M059J (cell line): ENCODE results near the gene ATP8A1. TPM values are rescaled to one million over a fixed set of nuclear protein-coding genes. Genes with fewer than 3 reads are reported as not detected.
A peak's percentile ranks its signal among the peaks of the same experiment; 100 is the strongest.
"Not testable (repeated sequence)": the region's sequence is repeated elsewhere in the genome, so short reads cannot be mapped to it uniquely, and the experiment has no call there.

Source experiments
- DNase-seq: peaks from one replicate; pipeline ENCODE4 v3.0.0-alpha.2; 2012; ENCODE audit warnings: low read depth
- total RNA-seq: library from RNA; depleted of rRNA; stranded (reverse); fragments of >200 nt; shearing (Covaris generic); gene quantifications from 2 replicates; pipeline ENCODE4 v1.2.3, GENCODE V29; 2014

The ATP8A1 gene
- total RNA-seq, 1 experiment from 2014 or later, result 0.81 TPM

DNA sequence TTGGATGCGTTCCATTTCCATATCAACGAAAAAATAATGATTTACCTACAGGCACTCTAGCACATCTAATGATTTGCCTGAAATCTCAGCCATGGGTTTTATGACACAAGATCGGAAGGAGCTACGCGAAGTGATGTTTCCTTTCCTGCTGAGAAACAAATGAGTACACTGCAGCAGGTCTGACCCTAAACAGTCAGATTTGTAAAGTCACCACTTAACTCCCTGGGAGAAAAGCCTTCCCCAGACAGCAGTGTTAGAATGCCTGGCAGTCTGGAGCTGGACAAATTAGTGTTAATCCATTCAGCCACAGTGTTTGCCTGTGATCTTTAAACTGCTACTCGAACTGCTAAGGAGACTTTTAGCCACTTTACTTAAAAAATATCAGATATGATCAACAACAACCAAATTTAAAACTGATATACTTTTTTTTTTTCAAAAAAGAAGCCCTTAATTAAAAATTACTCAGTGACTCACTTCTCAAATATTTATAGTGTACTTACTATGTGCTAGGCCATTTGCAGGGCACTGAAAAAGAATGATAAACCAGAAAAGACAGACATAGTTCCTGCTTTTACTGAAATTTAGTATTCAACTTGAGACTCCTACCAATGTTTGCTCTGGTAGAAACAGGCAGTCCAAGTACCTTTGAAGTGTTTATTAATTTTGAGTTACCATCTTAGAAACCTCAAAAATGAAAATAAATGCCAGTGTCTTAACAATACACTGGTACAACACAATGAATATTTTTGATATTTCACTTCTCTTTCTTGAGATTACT is 155.1 kb downstream of the ATP8A1 start:
- DNase-seq, result no peak

DNA sequence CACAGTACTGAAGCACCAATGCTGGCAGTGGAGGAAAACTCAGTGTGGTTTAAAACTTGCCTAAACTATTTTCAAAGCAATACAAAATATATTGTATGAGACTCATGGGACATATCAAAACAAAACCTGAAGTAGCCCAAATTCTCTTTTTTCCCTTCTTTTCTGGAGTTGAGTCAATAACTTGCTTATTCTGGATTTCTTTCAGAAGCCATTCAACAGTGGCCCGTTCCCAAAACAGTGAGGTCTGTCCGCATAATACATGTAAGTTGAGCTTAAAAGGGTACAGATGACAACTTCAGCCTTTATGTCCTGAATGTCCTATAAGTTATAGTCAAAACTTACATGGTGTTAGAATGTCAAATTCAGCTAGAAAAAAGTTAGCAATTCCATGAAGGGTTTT is 158.9 kb downstream of the ATP8A1 start:
- DNase-seq, result no peak

DNA sequence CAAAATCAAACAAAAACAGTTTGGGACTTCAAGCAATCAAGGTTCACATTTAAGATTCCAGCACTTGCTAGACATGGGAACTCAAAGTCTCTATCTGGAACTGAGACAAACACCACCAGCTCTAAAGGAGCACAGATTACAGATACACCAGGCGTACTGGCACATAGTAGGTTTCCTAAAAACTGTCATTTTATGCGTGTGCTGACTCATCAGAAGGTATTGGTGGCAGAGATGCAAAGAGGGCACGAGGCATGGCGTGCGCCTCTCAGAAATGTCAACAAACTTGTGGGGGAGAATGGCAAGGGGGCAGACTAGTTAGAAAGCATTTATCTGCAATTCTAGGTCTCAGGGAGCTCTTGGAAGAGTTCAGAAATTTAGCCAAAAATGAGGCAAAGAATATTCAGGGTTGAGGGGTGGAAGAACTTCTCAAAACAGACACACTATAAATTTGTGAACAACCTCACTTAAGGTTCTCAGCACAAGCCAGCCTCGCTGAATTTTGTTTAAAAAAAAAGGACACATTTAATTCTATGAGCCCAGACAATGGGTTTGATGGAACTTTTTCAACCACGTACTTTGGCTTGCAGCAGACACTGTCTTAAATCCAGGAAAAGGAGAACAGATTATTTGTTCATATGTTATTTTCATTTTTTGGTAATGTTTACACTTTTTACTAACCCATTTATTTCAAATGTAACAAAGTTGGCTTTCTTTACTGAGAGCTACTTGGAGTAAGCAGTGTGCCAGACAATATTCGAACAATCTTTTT is 159.6 kb downstream of the ATP8A1 start:
- no peak for DNase-seq

DNA sequence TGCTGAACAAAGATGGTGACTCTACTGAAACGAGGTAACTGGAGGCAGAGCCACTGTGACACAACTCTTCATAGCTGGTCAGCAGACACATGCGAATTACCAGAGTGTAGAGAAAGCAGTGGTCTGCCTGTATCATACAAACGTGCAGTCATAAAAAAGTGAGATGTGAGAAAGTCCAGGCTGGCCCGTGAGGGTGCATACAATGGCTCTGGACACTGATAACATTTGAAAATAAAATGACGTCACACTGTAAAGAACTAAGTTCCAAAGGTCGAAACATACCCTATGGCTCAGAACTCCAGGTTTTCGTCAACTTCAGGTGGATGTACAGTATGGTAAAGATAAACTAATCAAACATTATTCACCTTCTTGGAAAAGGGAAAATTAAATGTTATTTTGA is 163.9 kb downstream of the ATP8A1 start:
- DNase-seq, result no peak

DNA sequence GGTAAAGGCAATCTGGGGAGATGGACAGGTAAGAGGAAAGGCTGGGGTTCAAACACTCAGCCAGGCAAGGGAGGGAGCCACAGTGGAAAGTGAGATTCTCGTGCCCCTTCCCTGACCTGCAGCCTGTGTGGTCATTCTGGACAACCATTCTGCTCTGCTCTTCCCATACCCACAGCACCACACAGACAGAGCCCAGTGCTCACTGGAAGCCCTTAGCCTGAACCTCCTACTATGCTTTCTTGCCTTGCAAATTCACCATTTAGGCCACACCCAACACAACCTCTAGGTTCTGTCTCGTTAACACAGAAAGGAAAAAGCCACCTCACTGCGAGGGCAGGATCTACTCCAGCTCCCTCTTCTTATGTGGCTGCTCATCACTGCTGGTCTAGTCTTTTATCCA is 166.9 kb downstream of the ATP8A1 start:
- DNase-seq, result no peak

DNA sequence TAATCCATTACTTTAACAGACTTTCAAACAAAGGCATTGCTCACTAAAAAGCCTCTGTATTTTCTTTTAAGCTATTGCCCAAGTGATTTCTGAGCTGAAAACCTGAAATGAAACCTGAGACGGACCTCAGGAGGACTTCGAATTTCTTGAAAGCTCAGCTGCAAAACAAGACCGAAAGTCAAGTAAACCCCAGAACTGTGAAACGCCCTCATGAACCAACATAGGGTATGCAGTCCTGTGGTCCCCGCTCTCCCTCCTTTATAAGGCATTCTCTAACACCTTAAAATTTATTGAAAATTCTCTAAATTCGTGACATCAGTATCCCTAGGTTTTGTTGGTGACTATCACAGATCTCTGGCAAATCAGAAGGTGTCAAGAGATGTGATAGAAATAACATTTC is 167.8 kb downstream of the ATP8A1 start:
- no peak for DNase-seq

DNA sequence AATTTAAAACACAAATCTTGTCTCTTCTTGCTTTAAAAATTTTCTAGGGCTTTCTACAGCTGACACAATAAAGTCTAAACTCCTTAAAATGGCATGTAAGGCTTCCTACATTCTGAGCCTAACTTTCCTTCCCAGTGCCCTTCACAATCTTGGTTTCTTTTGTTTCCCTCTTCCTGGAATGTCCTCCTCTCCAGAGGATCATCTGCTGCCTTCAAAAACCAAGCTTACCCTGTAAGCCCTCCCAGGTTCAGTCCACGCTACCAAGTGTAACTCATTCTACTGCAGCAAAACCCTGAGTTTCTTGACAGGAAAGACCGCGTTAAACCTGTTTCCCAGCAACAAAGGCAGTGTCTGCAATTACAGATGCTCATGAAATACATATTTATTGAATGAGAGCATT is 168.4 kb downstream of the ATP8A1 start:
- no peak for DNase-seq

DNA sequence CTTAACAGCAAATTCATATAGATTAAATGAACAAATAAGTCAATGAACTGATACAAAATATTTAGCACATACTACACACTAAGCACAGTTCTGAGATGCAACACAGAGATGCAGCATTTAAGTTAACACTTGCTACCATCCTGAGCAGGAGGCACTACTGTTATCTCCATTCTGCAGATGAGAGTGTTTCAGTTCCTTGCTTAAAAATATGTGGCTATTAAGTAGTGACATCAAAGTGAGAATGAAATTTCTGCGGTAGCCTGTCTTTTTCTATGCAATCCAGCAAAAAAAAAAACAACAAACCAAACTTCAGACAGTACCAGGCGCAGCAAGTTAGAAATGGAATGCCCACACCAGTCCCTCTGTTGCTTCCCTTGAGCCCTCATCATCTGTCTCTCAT is 168.8 kb downstream of the ATP8A1 start:
- no peak for DNase-seq

DNA sequence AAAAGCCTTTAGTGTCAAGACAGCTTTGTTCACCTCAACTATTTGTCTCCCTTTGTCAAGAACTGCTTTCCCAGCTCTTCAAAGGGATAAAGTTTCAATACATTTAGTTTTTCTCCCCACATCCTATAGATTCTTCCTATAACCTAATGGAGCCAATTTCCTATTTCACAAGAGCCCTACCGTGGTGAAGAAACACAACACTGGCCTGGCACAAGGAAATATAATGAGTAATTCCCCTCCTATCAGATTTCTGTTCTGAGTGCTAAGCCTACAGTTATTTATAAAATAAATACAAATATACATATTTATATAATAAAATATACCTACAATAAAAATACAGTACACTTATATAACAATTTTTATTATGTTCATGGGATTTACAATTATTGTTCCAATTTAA is 169.7 kb downstream of the ATP8A1 start:
- DNase-seq, result no peak

DNA sequence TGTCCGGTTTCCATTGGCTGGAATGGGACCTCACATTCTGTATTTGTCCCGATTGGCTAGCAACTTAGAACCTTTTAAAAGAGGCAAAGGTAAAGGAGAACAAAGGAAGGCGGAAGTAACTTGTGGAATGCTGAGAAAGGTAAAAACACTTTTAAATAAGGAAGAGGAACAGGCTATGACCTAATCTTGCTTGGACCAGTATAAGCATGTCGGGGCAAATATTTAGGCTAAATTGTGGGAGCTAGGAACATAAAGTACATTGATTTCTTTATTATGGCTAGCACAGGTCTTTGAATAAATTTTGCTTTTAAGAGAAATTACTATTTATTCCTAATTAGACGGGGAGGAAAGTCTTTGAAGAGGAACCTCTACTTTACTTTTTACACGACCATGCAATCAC is 170.7 kb downstream of the ATP8A1 start:
- not testable (repeated sequence) for DNase-seq

DNA sequence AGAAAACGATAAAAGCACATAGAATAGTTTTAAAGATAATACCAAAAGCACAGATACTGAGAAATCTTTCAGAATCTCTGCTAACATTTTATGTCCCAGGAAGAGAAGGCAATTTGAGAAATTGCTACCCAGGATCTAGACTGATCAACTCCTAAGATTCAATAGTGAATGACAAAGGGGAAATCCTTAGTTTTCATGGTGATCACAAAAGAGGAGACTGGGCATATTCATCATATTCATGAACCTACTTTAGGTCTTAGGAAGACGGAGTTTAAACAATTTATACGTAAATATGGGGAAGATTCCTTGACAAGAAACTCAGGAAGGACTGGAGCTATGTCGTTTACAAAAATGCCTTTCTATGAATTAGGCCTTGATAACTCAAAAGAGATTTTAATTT is 172.3 kb downstream of the ATP8A1 start:
- no peak for DNase-seq

DNA sequence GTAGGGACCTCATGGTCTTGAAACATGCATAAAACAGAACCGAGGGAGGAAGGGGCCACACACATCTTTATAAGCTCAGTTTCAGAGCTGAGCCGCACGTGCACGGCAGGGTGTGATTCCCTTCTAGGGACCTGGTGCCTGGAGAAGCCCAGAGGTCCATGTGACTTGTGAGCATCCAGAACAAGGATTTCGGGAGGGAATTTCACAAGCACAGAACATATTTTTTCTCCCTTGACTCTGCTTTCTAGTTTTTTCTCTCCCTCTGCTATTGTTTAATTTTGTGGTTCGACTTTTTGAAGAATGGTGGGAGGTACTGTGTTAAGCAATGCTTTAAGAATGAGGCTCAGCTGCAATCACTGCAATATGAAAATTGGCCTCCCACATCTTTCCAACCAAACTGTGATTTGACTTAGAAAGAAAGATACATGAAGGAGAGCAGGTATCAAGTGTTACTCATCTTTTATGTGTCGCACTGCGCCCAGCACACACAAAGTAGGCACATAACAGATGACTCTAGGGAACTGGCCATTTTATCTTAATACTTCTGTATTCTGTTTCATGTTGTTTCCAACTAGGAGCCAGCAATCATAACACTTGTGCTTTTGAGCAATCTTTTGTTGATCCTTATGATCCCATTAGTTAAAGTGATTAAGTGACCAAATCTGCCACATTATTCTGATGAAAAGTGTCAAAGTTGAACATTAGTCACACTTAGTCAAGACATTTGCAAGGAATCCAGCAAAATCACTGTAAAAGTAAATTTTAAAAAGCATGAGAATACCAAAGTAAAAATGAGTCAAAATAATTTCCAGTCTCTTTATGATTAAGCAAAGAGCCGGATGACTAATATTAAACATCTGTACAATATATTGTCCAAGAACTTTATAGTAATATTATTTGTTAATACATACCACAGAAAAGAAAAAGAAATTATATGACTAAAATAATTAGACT is 173.2 kb downstream of the ATP8A1 start:
- DNase-seq, result no peak

DNA sequence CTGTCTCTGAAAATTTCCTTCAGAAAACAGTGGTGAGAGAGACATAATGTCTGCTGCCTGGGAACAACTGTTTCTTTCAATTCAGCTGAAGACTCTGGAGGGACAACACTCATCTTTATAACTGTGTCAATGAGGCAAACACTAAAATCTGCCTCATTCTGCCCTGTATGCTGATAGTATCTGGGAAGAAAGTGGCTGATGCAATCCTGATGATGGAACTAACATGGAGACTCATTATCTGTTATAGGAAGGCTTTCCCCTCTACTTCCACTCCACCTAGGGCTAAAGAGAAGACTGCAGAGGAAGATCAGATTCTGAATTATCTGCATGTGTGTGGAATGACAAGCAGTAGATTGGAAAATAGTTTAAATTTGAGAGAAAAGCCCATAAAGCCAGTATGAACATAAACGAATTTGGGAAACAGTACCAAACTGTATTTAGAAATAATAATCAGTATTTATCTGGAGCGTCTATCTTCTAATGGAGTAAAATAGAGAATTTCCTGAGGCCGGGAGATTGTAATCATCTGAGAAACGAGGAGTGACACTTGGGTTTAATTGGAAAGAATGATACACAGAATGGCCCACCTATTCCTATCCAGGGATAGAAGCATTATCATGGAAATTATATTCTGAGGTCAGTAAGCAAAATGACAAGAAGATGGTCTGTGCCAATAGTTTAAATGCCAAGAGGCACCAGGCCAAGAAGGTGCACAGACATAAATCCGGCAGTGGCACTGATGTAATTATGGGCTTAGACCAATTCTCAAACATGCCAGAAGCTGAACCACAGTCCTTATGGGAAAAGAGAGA is 174.2 kb downstream of the ATP8A1 start:
- no peak for DNase-seq

DNA sequence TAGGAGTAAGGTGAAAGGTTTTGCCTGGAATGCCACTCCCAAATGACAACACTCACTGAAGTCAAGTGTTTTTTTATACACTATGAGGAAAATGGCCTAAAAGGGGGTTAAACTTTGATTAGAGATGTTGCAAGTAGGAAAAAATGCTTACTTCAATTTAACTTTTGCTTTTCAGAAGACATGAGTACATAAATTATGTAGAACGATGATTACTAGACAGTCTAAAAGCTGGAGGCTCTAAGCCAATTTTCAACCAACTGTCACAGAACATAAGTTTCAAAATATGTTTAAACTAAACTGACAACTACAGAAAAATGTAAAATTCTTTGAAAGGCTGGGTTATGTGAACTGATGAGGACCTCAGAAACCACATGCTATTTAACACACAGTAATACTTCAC is 176.2 kb downstream of the ATP8A1 start:
- DNase-seq, result no peak

DNA sequence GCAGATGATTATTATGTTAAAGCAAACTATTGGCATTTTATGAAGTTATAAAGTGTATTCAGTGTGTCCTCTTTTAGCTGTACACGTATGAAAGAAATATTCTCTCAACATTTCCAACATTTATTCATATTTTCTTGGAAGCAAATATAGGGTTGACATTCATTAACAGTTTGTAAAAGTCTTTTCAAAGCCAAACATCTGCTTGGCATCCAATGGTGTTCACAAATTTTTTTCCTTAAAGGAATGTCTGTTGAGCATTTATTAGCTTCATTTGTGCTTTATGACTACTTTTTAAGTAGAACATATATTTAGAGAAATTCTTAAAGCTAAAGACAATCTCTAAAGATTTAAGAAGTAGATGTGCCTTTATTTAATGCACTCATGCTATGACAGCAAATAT is 176.6 kb downstream of the ATP8A1 start:
- no peak for DNase-seq

DNA sequence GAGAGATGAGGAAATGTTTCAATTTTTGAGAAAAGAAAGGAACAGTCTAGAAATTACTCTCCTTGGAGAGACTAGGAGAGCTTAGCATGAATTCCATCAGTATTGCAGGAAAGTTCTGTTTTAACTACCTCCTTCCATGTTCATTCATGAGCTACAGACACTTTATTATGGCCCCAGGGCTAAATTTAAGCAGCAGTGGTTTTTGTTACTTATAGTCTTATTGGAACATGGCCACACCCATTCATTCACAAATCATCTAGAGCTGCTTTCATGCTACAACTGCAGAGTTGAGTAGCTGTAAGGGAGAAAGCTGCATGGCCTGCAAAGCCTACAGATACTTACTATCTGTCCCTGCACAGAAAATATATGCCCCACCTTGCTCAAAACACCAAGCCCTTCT is 178.0 kb downstream of the ATP8A1 start:
- DNase-seq, result peak; percentile 36

DNA sequence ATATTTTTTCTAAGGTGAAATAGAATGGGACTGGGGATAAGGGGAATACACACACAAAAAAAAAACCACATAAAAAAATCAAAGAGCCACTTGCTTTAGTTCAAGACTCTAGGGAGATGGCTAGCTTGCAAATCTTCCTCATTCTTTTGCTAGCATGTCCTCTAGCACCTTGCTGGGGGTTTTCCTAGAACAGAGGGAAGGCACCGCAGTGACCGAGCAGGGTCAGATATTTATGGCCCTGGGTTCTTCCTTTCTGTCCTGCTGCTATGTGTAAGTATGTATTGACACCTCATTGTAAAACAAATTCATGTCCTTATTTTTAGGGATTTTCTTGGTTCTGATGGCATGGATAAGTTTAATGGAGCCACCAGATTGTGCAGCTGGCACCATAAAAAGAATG is 178.4 kb downstream of the ATP8A1 start:
- no peak for DNase-seq

DNA sequence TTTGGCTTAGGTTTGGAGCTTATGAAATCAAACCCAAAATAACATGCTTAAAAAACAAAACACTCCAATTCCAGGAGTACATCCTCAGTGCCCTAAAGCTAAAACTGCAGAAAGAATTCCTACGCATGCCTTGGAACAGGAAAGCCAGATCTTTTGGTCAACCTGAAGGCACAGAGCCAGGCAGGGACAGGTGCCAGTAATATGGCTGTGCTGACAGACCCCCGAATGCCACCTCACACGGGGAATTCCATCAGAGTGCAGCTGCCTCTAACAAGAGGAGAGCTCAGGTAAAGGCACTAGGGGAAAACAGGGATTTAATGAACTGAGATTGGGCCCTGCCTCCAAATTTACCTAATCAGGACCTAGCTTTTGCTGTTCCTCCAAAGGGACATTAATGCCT is 182.5 kb downstream of the ATP8A1 start:
- no peak for DNase-seq

DNA sequence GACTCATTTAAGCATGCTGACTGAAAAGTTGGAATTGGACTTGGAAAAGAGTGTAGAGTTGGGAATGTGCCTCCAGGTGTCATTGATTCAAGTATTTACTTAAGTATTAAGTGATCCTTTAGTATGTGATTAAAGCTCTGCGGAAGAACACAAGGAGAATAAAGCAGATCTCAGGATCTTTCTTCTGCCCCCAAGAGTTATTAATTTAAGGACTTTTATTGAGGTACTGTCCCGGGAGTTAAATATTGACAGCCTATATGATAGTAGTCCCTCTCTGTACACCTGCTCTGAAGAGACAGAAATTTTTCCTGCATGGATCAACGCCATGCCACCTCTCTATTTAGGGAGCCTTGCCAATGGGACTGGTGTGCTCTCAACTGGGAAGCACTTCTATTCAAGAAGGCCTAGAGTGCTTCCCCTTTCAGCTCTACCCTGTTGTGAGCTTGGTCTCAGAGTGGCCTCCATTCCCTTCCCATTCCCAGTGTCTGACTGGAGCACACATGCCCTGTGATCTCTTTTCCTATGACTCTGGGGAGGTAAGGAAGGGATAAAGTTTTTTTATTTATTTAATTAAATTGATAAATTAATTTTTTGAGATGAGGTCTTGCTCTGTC is 183.7 kb downstream of the ATP8A1 start:
- DNase-seq, result no peak

DNA sequence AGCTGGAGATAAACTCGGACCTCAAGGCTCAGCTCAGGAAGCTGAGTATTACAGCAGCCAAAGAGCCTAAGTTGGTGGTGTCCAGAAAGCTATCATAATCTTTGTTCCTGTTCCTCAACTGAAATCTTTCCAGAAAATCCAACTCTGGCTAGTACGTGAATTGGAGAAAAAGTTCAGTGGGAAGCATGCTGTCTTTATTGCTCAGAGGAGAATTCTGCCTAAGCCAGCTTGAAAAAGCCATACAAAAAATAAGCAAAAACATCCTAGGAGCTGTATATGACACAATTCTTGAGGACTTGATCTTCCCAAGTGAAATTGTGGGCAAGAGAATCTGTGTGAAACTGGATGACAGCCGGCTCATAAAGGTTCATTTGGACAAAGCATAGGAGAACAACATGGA is 185.0 kb downstream of the ATP8A1 start:
- DNase-seq, result no peak

DNA sequence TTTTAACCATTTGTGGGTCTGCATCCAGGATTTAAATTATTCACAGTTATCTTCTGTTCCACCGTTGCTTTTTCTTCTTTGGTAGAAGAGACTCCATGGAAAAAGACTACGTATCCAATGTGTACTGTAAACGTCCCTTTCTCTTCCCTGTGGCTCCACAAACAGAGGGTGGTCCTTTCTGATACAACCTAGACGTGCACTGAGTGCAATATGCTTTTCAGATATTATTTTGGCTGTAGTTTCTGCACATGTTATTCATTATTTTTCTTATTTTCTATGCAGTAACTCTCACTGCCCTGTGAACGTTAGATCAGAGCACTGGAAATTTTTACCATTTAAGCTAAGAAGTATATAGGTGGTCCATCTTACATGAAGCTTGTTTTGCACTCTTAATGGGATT is 186.9 kb downstream of the ATP8A1 start:
- DNase-seq, result no peak
